22Rv1 (cell line): ENCODE data around the gene CCL4.
A peak's percentile ranks its signal among the peaks of the same experiment; 100 is the strongest.
"Not testable (repeated sequence)": the region's sequence is repeated elsewhere in the genome, so short reads cannot be mapped to it uniquely, and the experiment has no call there.

ENCODE experiments used
- H3K27ac ChIP-seq: fragments of 450-650 bp; 2 replicates; pipeline ENCODE4 v1.5.1; 2017
- ZFX ChIP-seq: fragments of 450-650 bp; IDR thresholded peaks from 2 replicates; pipeline ENCODE4 v1.6.1; 2017; ENCODE audit warnings: antibody characterized with exemption, borderline replicate concordance
- TF ChIP-seq, protein P1 (sequence below): fragments of 450-650 bp; IDR thresholded peaks from 2 replicates; pipeline ENCODE4 v1.5.1; 2017; ENCODE audit warnings: mild to moderate bottlenecking

The CCL4 gene

DNA sequence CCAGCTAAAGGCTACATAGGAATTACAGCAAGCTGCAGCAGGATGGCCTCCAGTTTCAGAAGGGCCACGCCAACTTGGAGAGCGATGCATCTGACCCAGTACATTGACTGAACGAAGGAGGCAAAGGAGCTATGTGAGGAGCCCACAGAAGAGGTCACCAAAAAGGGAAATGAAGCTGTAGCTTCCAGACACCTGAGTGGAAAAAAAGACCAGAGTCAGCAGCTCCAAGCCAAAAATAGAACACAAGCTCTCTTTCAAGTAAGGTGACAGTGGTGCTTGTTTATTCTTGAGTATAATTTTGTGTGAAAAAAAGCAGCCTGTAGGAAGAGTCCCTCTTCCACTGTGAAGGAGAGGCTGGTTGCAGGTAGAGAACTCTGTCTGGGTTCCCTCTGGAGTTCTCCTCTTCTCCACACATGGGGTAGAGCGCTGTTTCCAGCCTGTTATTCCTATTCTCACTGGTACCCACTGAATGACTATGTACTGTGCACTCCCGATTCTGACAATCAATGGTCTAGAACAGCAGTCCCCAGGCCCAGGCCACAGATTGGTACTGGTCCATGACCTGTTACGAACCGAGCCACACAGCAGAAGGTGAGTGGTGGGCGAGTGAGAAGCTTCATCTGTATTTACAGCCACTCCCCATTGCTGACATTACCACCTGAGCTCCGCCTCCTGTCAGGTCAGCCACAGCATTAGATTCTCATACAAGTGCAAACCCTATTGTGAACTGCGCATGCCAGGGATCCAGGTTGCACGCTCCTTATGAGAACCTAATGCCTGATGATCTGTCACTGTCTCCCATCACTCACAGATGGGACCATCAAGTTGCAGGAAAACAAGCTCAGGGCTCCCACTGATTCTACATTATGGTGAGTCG, 15.1 kb downstream of the CCL4 start:
- no peak overlapping the region for H3K27ac ChIP-seq
- TF ChIP-seq, protein P1, sequence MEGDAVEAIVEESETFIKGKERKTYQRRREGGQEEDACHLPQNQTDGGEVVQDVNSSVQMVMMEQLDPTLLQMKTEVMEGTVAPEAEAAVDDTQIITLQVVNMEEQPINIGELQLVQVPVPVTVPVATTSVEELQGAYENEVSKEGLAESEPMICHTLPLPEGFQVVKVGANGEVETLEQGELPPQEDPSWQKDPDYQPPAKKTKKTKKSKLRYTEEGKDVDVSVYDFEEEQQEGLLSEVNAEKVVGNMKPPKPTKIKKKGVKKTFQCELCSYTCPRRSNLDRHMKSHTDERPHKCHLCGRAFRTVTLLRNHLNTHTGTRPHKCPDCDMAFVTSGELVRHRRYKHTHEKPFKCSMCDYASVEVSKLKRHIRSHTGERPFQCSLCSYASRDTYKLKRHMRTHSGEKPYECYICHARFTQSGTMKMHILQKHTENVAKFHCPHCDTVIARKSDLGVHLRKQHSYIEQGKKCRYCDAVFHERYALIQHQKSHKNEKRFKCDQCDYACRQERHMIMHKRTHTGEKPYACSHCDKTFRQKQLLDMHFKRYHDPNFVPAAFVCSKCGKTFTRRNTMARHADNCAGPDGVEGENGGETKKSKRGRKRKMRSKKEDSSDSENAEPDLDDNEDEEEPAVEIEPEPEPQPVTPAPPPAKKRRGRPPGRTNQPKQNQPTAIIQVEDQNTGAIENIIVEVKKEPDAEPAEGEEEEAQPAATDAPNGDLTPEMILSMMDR, result 0 out of 2 replicates have a peak, but pooled peaks have one; percentile 16
- TF ChIP-seq ZFX, result no peak

DNA sequence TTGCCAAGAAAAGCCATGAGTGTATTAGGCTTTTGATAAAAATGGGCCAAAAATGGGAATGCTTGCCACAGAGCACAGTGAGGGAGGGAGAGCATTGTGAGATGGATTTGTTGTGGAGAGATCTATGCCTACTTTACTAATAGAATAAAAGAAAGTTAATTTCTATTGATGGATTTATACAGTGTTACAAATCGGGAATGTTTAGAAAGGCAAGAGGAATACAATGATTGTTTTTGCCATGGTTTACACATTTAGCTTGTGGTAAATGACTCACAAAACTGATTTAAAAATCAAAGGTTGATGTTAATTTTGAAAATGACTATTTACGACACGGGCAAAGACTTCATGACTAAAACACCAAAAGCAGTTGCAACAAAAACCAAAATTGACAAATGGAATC, 16.6 kb downstream of the CCL4 start:
- TF ChIP-seq, protein P1, result no peak
- no peak for TF ChIP-seq ZFX
- no peak overlapping the region for H3K27ac ChIP-seq

DNA sequence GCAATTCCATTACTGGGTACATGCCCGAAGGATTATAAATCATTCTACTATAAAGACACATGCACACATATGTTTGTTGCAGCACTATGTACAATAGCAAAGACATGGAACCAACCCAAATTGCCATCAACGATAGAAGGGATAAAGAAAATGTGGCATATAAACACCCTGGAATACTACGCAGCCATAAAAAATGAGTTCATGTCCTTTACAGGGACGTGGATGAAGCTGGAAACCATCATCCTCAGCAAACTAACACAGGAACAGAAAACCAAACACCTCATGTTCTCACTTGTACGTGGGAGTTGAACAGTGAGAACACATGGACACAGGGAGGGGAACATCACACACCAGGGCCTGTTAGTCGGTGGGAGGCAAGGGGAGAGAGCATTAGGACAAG, 17.5 kb downstream of the CCL4 start:
- H3K27ac ChIP-seq, result not testable (repeated sequence)

DNA sequence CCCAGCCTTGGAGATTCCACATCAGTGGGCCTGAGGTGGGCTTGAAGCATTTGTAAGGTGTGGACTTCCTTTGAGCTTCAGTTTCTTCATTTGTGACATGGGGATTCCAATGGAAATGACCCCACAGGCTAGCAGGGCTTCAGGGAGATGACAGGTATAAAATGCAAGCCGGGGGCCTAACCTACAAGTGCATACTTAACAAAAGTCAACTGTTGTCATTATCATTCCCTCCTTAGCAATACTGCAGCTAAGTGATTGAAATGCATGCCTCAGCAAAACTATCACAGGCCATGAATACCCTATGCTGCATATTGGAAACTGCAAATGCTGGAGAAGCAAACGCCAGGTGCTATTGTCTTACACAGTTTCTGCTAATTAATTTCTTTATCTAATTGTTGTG, 19.8 kb downstream of the CCL4 start:
- no peak overlapping the region for H3K27ac ChIP-seq
- TF ChIP-seq ZFX, result no peak
- TF ChIP-seq, protein P1, result no peak

DNA sequence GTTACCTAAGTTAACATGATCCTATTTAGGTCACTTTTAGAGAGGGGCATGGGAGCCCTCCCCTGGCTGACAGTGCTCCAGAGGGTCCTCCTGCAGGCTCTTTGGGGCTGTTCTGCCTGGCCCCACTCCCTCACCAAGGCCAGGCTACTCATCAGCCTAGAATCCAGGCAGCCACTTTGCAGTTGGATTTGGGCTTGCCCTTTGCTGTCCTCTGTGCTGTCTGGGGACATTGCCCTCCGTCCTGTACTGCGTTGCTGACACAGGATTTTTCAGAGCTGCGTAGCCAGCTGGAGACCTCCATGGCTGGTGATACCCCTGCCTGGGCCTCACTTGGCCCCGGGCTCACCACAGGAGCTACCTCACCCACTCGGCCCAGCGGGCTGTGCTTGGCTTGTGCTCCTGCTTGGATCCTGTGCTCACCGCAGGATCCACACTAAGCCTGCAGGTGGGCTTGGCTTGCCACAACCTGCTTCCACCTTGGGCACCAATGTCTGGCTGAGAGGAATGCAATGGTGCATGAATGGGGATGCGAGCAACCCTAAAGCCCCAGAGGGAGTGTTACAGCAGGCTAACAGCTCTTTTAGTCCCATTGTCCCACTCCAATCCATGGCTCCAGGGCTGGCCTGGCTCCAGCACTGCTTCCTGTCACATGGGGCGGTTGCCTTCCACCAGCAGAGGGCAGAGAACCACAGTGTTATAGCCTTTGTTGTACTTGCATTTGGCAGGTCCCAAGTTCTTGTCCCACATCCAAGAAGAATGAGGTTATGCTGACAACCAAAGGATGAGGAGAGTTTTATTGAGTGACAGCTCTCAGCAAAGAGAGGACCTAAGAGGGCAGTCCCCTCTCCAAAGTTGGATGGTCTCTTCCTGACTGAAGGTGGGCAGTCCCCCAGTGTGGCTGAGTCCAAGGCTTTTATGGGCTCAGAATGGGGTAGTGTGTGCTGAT, 21.5 kb downstream of the CCL4 start:
- H3K27ac ChIP-seq, result no peak overlapping the region
- TF ChIP-seq ZFX, result no peak
- TF ChIP-seq, protein P1, result no peak

DNA sequence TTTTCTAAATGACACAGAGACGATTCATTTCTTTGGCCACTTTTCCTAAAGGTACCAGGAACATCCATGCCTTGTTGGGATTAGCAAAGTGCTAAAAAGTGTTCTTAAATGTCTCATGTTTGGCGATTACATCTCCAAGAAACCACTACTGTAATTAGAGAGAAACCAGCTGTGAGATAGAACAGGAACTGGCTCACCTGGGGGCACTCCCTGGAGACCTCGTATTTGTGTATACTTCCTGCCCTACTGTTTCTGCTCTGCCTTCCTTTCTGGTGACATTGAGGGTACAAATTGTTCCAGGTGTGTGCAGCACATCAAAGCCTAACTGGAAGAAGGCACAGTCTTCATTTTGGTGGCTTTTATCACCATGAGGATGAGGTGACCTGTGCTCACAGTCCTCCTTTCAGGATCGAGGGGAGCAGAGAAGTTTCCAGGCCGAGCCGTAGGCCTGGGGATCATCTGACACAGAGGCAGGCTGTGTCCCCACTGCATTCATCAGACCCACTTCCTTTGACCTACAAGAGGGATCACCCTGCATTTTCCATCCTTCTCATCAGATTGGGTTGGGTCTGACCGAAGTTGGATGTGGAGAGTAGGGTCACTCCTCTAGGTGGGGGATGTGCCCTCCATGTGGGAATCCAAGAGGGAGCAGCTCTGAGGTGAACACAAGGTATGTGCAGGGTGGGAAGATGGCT, 23.7 kb downstream of the CCL4 start:
- no peak overlapping the region for H3K27ac ChIP-seq

DNA sequence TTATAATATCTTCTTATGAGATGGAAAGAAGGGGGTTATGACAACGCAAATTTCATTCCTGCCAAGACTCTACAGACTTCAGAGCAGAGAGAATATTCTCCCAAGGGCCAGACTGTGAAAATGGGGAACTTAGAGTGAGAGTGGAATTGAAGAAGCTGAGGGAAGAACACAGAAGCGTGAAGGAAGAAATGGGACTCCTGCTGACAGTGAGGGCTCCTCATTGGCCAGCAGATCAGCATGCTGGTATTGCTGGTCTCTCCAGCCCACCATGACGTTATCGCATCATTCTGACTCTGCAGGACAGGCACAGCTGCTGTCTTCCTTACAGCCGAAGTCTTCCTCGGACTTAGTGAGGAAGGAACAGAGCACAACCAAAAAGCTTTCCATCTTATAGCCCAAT, 24.3 kb downstream of the CCL4 start:
- no peak overlapping the region for H3K27ac ChIP-seq
- TF ChIP-seq, protein P1, result no peak
- no peak for TF ChIP-seq ZFX

More for the DNA sequence above, 23.7 kb downstream of the CCL4 start:
- TF ChIP-seq, protein P1, result no peak
- TF ChIP-seq ZFX, result no peak
